IMR-90 (cell line): ENCODE data around the gene SIK3. TPM values are rescaled to one million over a fixed set of nuclear protein-coding genes. Genes with fewer than 3 reads are reported as not detected.

ENCODE experiments used
- ATAC-seq: fragments of 200-7000 bp; cut with Tn5 transposase; 2 replicates; pipeline ENCODE4 v1.9.1; 2020; ENCODE audit warnings: low read depth, mild to moderate bottlenecking, moderate library complexity
- BruUV-seq: library from RNA; stranded (reverse); fragments of 400-500 nt; replicated peaks from 2 replicates; lab custom pipeline; 2021; lab: Mats Ljungman, UMichigan
- CTCF ChIA-PET: fragments of 300-600 bp; formaldehyde crosslinking; extraction: SDS; loops from one replicate; lab custom pipeline; 2021; ENCODE audit warnings: antibody characterized with exemption; lab: Yijun Ruan, JAX
- POLR2A ChIA-PET: fragments of 300-600 bp; sonication (Branson Sonifier 250); formaldehyde crosslinking; loops from one replicate; lab custom pipeline; 2022; ENCODE audit warnings: antibody characterized with exemption; ENCODE audit not compliant: unreplicated experiment; lab: Charles Lee
- DNase-seq: peaks from one replicate; pipeline ENCODE4 v3.0.0; 2013
- H2AFZ ChIP-seq: replicated peaks from 2 replicates; pipeline ENCODE3; 2013; ENCODE audit warnings: low read length, mild to moderate bottlenecking; ENCODE audit not compliant: poor library complexity
- H2AK5ac ChIP-seq: 2 replicates; pipeline ENCODE4 v1.6.1; 2013; ENCODE audit warnings: low read depth, low read length, inconsistent platforms
- H2AK9ac ChIP-seq: replicated peaks from 2 replicates; pipeline ENCODE3; 2013; ENCODE audit warnings: mild to moderate bottlenecking, low read depth, low read length, moderate library complexity; ENCODE audit not compliant: poor library complexity
- H2BK120ac ChIP-seq: 2 replicates; pipeline ENCODE4 v1.6.1; 2013; ENCODE audit warnings: low read depth, low read length, inconsistent platforms
- H2BK15ac ChIP-seq: 3 replicates; pipeline ENCODE4 v1.6.1; 2013; ENCODE audit warnings: low read depth, low read length, inconsistent platforms
- H2BK20ac ChIP-seq: 2 replicates; pipeline ENCODE4 v1.6.1; 2013; ENCODE audit warnings: low read depth, mild to moderate bottlenecking, inconsistent platforms, low read length, moderate library complexity
- H2BK5ac ChIP-seq: 2 replicates; pipeline ENCODE4 v1.6.1; 2013; ENCODE audit warnings: mild to moderate bottlenecking, low read depth, low read length, inconsistent platforms; ENCODE audit not compliant: poor library complexity, severe bottlenecking
- H3K14ac ChIP-seq: replicated peaks from 2 replicates; pipeline ENCODE4 v1.6.1; 2013; ENCODE audit warnings: low read depth, low read length, inconsistent platforms
- H3K18ac ChIP-seq: 2 replicates; pipeline ENCODE4 v1.6.1; 2013; ENCODE audit warnings: low read depth, low read length, control low read depth
- H3K23ac ChIP-seq: 2 replicates; pipeline ENCODE4 v1.6.1; 2013; ENCODE audit warnings: low read depth, low read length, inconsistent platforms
- H3K27ac ChIP-seq: 2 replicates; pipeline ENCODE4 v1.5.1; 2013; ENCODE audit warnings: mild to moderate bottlenecking, control low read depth, low read length; ENCODE audit not compliant: insufficient read depth
- H3K27me3 ChIP-seq: 2 replicates; pipeline ENCODE4 v1.6.1; 2013; ENCODE audit warnings: low read length; ENCODE audit not compliant: control insufficient read depth, insufficient read depth
- H3K36me3 ChIP-seq: 2 replicates; pipeline ENCODE4 v1.6.1; 2013; ENCODE audit warnings: low read length, mixed read lengths; ENCODE audit not compliant: control insufficient read depth, insufficient read depth
- H3K4ac ChIP-seq: 2 replicates; pipeline ENCODE4 v1.6.1; 2013; ENCODE audit warnings: low read depth, low read length, inconsistent platforms
- H3K4me1 ChIP-seq: 2 replicates; pipeline ENCODE4 v1.6.1; 2013; ENCODE audit warnings: low read length, mixed read lengths; ENCODE audit not compliant: control insufficient read depth, insufficient read depth
- H3K4me2 ChIP-seq: 2 replicates; pipeline ENCODE4 v1.6.1; 2013; ENCODE audit warnings: low read depth, mild to moderate bottlenecking, control low read depth, low read length, moderate library complexity
- H3K4me3 ChIP-seq: 2 replicates; pipeline ENCODE4 v1.5.1; 2013; ENCODE audit warnings: low read depth, mild to moderate bottlenecking, control low read depth, low read length, moderate library complexity; ENCODE audit not compliant: insufficient read depth
- H3K56ac ChIP-seq: 2 replicates; pipeline ENCODE4 v1.6.1; 2013; ENCODE audit warnings: low read length, inconsistent platforms; ENCODE audit not compliant: insufficient read depth; ENCODE audit errors: extremely low read depth
- H3K79me1 ChIP-seq, 2 experiments: 2 replicates each; pipeline ENCODE4 v1.6.1; 2013; ENCODE audit warnings: low read length in 2 of 2, inconsistent platforms in 1 of 2, low read depth in 1 of 2
- H3K9ac ChIP-seq: 2 replicates; pipeline ENCODE4 v1.6.1; 2013; ENCODE audit warnings: low read depth, low read length, control low read depth
- H3K9me1 ChIP-seq: 2 replicates; pipeline ENCODE4 v1.6.1; 2013; ENCODE audit warnings: low read length, inconsistent platforms; ENCODE audit not compliant: insufficient read depth
- H3K9me3 ChIP-seq: 2 replicates; pipeline ENCODE4 v1.6.1; 2013; ENCODE audit warnings: low read length; ENCODE audit not compliant: control insufficient read depth, insufficient read depth
- H4K20me1 ChIP-seq: 2 replicates; pipeline ENCODE4 v1.6.1; 2013; ENCODE audit warnings: low read length, inconsistent platforms; ENCODE audit not compliant: insufficient read depth
- H4K5ac ChIP-seq: 2 replicates; pipeline ENCODE4 v1.6.1; 2013; ENCODE audit warnings: mild to moderate bottlenecking, low read depth, low read length, control low read depth
- H4K8ac ChIP-seq, 2 experiments: 2 replicates each; pipeline ENCODE4 v1.6.1; 2013; ENCODE audit warnings: low read depth in 2 of 2, low read length in 2 of 2, control low read depth in 1 of 2, inconsistent platforms in 1 of 2
- H4K91ac ChIP-seq: 2 replicates; pipeline ENCODE4 v1.6.1; 2013; ENCODE audit warnings: low read depth, low read length, inconsistent platforms; ENCODE audit not compliant: insufficient read depth
- BHLHE40 ChIP-seq: fragments of 150-350 bp; IDR thresholded peaks from 2 replicates; pipeline ENCODE4 v1.6.1; 2016; ENCODE audit warnings: mild to moderate bottlenecking, low read depth, low read length
- CEBPB ChIP-seq: IDR thresholded peaks from 2 replicates; pipeline ENCODE4 v1.6.1; 2012; ENCODE audit warnings: low read depth, low read length, improper control_type of control experiment
- CHD1 ChIP-seq: IDR thresholded peaks from 2 replicates; pipeline ENCODE4 v1.6.1; 2012; ENCODE audit warnings: low read depth, low read length, improper control_type of control experiment
- CTCF ChIP-seq: conservative IDR thresholded peaks from 2 replicates; pipeline ENCODE4 v1.5.1; 2012; ENCODE audit warnings: mild to moderate bottlenecking, low read depth, low read length, improper control_type of control experiment
- ELK1 ChIP-seq: fragments of 150-350 bp; IDR thresholded peaks from 2 replicates; pipeline ENCODE4 v1.6.1; 2016; ENCODE audit warnings: low read depth, mild to moderate bottlenecking, low read length, moderate library complexity, borderline replicate concordance
- MAFK ChIP-seq: IDR thresholded peaks from 2 replicates; pipeline ENCODE4 v1.6.1; 2012; ENCODE audit warnings: low read depth, low read length, improper control_type of control experiment
- MAZ ChIP-seq: IDR thresholded peaks from 2 replicates; pipeline ENCODE4 v1.6.1; 2012; ENCODE audit warnings: low read depth, mild to moderate bottlenecking, low read length, improper control_type of control experiment, moderate library complexity, borderline replicate concordance
- RAD21 ChIP-seq: IDR thresholded peaks from 2 replicates; pipeline ENCODE4 v1.6.1; 2012; ENCODE audit warnings: low read length, improper control_type of control experiment
- RFX5 ChIP-seq: IDR thresholded peaks from 2 replicates; pipeline ENCODE4 v1.8.0; 2012; ENCODE audit warnings: low read depth, mild to moderate bottlenecking, low read length, moderate library complexity
- USF2 ChIP-seq: fragments of 150-350 bp; IDR thresholded peaks from 2 replicates; pipeline ENCODE4 v1.6.1; 2017; ENCODE audit warnings: mild to moderate bottlenecking, antibody characterized with exemption, low read length, low read depth
- WGBS, 2 experiments: methylation state at CpG; one replicate each; pipeline versions ENCODE4 v1.1.5 to v1.1.7; 2013; ENCODE audit warnings: missing lambda C conversion rate in 2 of 2; ENCODE audit not compliant: insufficient read length in 1 of 2; ENCODE audit errors: extremely low coverage in 2 of 2; 5-methylcytosine and 5-hydroxymethylcytosine counted together
- dilution Hi-C: fragments of 300-500 bp; cut with HindIII; formaldehyde crosslinking; loops from one replicate; pipeline ENCODE4 v1.14.3; 2018; ENCODE audit warnings: low sequenced_read_pairs; ENCODE audit not compliant: unreplicated experiment
- in situ Hi-C: fragments of 300-500 bp; cut with MboI; formaldehyde crosslinking; loops from 3 replicates; pipeline ENCODE4 v1.14.3; 2019; ENCODE audit warnings: low sequenced_read_pairs, inconsistent platforms, mixed read lengths
- intact Hi-C: fragments of 100-400 bp; cut with micrococcal nuclease; formaldehyde crosslinking; loops from 2 replicates; pipeline ENCODE4 v1.10.0; 2022
- polyA plus RNA-seq, 3 experiments: library from polyadenylated mRNA; depleted of rRNA; stranded (reverse); fragments of >200 nt; gene quantifications; 2 replicates each; pipeline ENCODE4 v1.2.3, GENCODE V29; 2012; ENCODE audit warnings: low replicate concordance in 1 of 3
- total RNA-seq: library from RNA; depleted of rRNA; stranded (reverse); fragments of >200 nt; gene quantifications from 2 replicates; pipeline ENCODE4 v1.2.3, GENCODE V29; 2012

SIK3 gene
- total and polyA plus RNA-seq, 2 of the 4 experiments (the other 2 are of a cell fraction), result 8.2 to 9.1 TPM

GRCh38 chr11:117122556-117122955 lies 24.3 kb upstream of the SIK3 start:
- H3K14ac ChIP-seq, result no peak overlapping the region
- H3K9ac ChIP-seq, result no peak overlapping the region
- H3K18ac ChIP-seq, result no peak overlapping the region
- no peak overlapping the region for H2BK15ac ChIP-seq
- H2AK5ac ChIP-seq, result no peak overlapping the region
- no peak overlapping the region for H2AK9ac ChIP-seq
- H4K20me1 ChIP-seq, result no peaks in the 10 kb centered on the region
- DNase-seq (no peak), ATAC-seq (no peak)
- WGBS, 2 experiments, result no CpG with 5 or more reads among the region's 5 CpGs
- H3K4me3 ChIP-seq, result no peak overlapping the region
- peaks cover 2% of the 10 kb centered on the region; the same call in 1 of the 2 replicates for H3K4me1 ChIP-seq
- no peak overlapping the region for H2BK20ac ChIP-seq
- no peak overlapping the region for H2BK120ac ChIP-seq
- intact Hi-C loops (no loop called here), in situ Hi-C loops (no loop called here), dilution Hi-C loops (no loop called here)
- ChIA-PET POLR2A (interaction anchor here (0.5 kb wide), 1 partner anchor 573 kb away, joined by 7 read pairs; no protein-coding TSS in a partner anchor), CTCF (no interaction called here)
- no peaks in the 10 kb centered on the region for H3K9me3 ChIP-seq
- no peak overlapping the region for H3K27ac ChIP-seq
- no peak overlapping the region for H3K23ac ChIP-seq
- H3K9me1 ChIP-seq, result no peaks in the 10 kb centered on the region
- BruUV-seq, result no TSS peak
- H3K36me3 ChIP-seq, result no peaks in the 10 kb centered on the region
- no peak overlapping the region for H3K4me2 ChIP-seq
- H3K4ac ChIP-seq, result no peak overlapping the region
- no peak overlapping the region for H2AFZ ChIP-seq
- peaks cover 21% of the 10 kb centered on the region for H3K27me3 ChIP-seq
- H4K8ac ChIP-seq, result no peak overlapping the region
- H3K56ac ChIP-seq, result no peak overlapping the region
- no peak overlapping the region for H2BK5ac ChIP-seq
- H4K5ac ChIP-seq, result no peak overlapping the region
- H3K79me1 ChIP-seq, result no peaks in the 10 kb centered on the region
- H4K91ac ChIP-seq, result no peak overlapping the region
- TF ChIP-seq RAD21, result no peak
- TF ChIP-seq MAZ, result no peak
- TF ChIP-seq CTCF, result no peak
- no peak for TF ChIP-seq USF2
- no peak for TF ChIP-seq MAFK
- no peak for TF ChIP-seq CEBPB
- no peak for TF ChIP-seq RFX5
- TF ChIP-seq BHLHE40, result no peak
- no peak for TF ChIP-seq ELK1
- no peak for TF ChIP-seq CHD1
